Measurements from ENCODE around the gene SSTR3. TPM values are rescaled to one million over a fixed set of nuclear protein-coding genes. Genes with fewer than 3 reads are reported as not detected.

The SSTR3 gene
- total and polyA plus RNA-seq, 9 of the 15 experiments (the other 6 are each of a cell fraction or from before 2014, with no cell fraction given) = 0.03 TPM; not detected in 8

GRCh38 chr22:37193629-37194191 is 18.6 kb downstream of the SSTR3 start (continued):
- TF ChIP-seq CREBBP (IDR thresholded peaks at IDR 0.05; ENCODE audit: low read depth, low read length) (no peak), CBFA2T3 (IDR thresholded peaks at IDR 0.05) (peak; percentile 29; the same call in 1 of the 2 replicates), NR2C2 (CRISPR knock-in tag; IDR thresholded peaks at IDR 0.05) (no peak), NR2C2 (tag; IDR thresholded peaks at IDR 0.05) (peak; percentile 42; the same call in 1 of the 2 replicates), ZBTB7A (IDR thresholded peaks at IDR 0.05; ENCODE audit: borderline replicate concordance, control insufficient read depth, low read depth, low read length) (no peak), ZNF639 (CRISPR knock-in tag; conservative IDR thresholded peaks at IDR 0.05 in 1 of 2, IDR thresholded peaks at IDR 0.05 in 1 of 2) (0 out of 4 replicates have a peak, but pooled peaks of 1 of the 2 experiments have one; percentile 52), ZNF253 (CRISPR knock-in tag; conservative IDR thresholded peaks at IDR 0.05) (no peak), NR2C1 (IDR thresholded peaks at IDR 0.05) (peak; percentile 22; the same call in 1 of the 2 replicates), NR2C1 (tag; IDR thresholded peaks at IDR 0.05) (0 out of 2 replicates have a peak, but pooled peaks have one; percentile 40), ZFP36 (IDR thresholded peaks at IDR 0.05; ENCODE audit: low read depth, low read length, partially characterized antibody) (peak; percentile 17), GTF3C2 (IDR thresholded peaks at IDR 0.05; ENCODE audit: borderline replicate concordance, extremely low read depth, insufficient read length) (peak; percentile 76), NKRF (IDR thresholded peaks at IDR 0.05; ENCODE audit: borderline replicate concordance) (no peak), NFIC (IDR thresholded peaks at IDR 0.05) (peak; percentile 48), ZFP30 (CRISPR knock-in tag; IDR thresholded peaks at IDR 0.05; ENCODE audit: borderline replicate concordance) (no peak), KLF13 (tag; IDR thresholded peaks at IDR 0.05; ENCODE audit: borderline replicate concordance, low read depth) (peak; percentile 22; the same call in 1 of the 2 replicates), ZNF778 (CRISPR knock-in tag; IDR thresholded peaks at IDR 0.05) (no peak), EZH2 (IDR thresholded peaks at IDR 0.05; ENCODE audit: borderline replicate concordance, low read depth, low read length) (no peak), TSHZ1 (CRISPR knock-in tag; IDR thresholded peaks at IDR 0.05) (no peak)

Data from K562 (cell line).